Stimulated activated CD8-positive, alpha-beta memory T cell treated with anti-CD3 and anti-CD28 coated beads, Interleukin-7, amount 100 ng/mL, for 48 hours (primary cell): ENCODE measurements around the gene DHX58.

ENCODE experiments used
- DNase-seq, 2 donors: peaks; one replicate each; pipeline ENCODE4 v3.0.0-alpha.2; 2020; ENCODE audit warnings: low read depth in 1 of 2; ENCODE audit errors: extremely low read depth in 1 of 2

The DHX58 gene

GRCh38 chr17:42130310-42130936 lies 17.9 kb upstream of the DHX58 start:
- DNase-seq = no peak

- no peak for DNase-seq
These were observed 16.8 kb upstream of the DHX58 start for GRCh38 chr17:42129109-42129837.

DNA sequence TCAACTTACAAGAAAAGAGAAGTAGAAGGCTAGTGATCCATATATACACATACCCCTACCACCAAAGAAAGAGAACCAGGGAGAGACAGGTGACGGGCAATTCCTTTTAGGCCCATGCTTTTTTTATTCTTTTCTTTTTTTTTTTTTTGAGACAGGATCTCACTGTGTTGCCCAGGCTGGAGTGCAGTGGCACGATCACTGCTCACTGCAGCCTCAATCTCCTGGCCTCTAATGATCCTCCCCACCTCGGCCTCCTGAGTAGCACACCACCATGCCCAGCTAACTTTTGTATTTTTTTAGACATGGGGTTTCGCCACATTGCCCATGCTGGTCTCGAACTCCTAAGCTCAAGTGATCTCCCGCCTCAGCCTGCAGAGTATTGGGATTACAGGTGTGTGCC lies 14.9 kb upstream of the DHX58 start:
- DNase-seq = no peak

- no peak for DNase-seq
These were observed 14.3 kb upstream of the DHX58 start for GRCh38 chr17:42126836-42127235.

DNA sequence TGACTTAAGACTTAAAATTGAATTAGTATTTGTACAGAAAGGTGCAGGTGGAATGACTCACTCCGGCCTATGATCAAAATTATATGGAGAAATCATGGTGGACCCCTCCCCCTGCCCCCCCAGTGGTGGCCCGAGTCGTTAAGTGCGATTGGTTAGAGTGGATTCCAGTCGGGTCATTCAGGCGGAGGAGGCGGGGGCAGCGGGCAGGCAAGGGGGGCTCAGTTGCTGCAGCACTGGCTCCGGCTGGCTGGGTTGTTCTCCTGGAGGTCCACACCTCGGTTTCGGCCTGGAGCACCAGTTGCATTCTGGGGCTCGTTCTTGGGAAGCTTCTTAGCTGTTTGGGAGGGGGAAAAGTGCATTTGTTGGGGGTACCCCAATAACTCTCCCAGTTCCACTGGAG lies 13.1 kb upstream of the DHX58 start:
- no peak for DNase-seq

GRCh38 chr17:42124256-42124655 lies 11.7 kb upstream of the DHX58 start:
- no peak for DNase-seq

GRCh38 chr17:42122371-42123303 lies 10.1 kb upstream of the DHX58 start, which contains the start of gene HSPB9:
Gene HSPB9 (plus strand): TSS chr17:42122804. CDS start chr17:42122851, 47 bp downstream.
- no peak for DNase-seq

- DNase-seq = peak; percentile 53 to 56
These were observed 8.6 kb upstream of the DHX58 start, which contains the start of gene KAT2A for GRCh38 chr17:42120770-42121769. Gene KAT2A (minus strand): TSS chr17:42121367. CDS start chr17:42121304, 63 bp downstream.

DNA sequence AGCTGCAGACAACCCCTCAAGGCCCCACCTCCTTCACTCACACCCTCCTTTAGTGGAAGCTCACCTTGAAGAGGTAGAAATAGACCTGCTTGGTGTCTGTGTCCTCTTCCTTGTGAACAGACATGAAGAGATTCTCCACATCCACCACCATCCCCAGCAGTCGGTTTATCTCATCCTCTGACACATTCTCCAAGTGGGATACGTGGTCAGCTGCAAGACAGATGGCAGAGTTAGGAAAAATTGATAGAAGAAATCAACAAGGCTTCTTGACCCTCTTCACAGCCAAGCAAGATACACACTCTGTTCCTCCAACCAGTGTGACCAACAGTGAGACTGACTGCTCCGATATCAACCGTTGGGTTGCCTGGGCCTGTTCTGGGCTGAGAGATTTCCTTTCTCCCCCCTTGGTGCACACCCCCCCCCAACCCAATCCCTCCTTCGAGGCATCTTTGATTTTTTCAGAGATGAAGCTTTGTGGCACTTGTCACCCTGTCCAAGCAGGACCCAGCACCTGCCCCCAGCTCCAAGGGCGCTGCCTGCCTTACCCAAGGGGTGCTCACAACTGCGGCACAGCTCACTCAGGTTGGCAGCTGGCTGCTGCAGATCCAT lies 7.8 kb upstream of the DHX58 start:
- no peak for DNase-seq

DNA sequence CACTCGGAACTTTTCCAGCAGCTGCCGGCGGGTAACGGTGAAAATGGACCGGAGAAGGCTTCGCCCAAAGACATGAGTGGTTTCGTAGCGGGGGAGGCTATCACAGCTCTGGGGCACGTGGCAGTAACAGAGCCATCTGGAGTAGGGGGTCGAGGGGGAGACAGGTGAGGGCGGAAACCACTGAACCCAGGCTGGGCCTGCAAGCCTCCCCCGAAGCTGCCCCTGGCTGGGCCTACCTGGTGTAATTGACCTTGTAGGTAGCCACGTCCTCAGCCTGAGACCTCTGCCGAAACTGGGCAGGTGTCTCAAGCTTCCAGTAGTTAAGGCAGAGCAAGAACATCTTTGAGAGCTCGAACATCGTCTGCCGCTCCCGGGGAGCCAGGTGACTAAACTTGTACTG lies 6.8 kb upstream of the DHX58 start:
- no peak for DNase-seq

DNA sequence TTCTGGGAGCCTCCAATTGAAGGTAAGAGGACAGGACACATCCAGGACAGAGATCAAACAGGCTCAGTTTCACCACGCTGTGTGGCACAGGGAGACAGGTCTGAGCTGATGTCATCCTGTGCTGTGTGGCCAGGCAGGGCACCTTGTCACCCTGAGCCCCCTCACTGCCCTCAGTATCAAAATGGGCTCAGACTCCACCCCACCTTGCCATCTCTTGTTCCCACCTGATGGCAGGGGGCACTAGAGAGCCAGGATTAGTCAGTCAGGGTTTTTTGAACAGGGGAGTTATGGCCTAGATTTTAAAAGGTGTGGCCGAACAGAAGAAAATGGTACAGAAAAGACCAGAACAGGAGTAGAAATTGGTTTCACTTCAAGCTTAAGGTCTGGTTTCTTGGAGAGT lies 6.0 kb upstream of the DHX58 start:
- no peak for DNase-seq

DNA sequence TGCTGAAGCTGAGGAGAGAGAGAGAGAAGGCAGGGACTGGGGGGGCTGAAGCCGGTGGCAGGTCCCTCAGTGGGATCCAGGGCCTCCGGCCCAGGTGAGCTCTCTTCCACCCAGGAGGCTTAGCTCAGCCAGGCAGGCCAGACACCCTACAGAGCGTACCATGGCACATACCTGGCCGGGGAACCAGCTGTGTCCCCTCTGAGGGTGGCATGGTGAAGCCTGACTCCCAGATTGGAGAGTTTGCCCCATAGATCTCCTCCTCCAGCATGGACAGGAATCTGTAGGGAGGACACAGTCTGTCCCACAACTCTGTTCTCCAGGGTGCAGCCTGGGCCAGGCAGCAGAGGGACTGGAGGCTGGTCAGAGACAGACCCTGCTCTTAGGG lies 5.6 kb upstream of the DHX58 start:
- DNase-seq = no peak

DNA sequence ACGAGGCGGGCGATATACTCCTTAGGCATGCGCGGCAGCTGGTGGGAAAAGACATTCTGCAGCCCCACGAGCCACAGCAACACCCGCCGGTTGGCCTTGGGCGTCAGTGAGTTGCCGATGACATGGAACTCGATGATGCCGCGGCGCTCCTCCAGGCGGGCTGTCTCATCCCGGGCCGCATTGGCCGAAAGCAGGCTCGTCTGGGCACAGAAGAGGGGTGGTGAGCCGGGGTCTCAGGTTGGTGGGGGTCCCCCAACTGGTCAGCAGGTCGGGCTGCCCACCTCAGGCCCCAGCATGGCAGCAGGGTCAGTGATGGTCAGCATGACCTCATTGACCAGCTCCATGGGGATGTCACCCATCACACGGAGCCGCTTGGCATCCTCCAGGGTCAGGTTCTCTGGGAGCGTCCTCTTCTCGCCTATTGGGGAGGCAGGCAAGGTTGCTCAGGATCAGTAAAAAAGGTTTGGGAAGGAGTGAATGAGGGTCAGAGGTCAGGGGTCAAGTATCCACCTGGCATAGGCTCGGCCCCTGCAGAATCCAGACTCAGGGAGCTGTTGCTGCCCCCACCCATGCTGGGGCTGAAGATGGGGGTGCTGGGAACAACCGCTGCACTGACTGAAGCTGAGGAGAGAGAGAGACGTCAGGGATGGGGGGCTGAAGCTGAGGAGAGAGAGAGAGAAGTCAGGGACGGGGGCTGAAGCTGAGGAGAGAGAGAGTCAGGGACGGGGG lies 5.0 kb upstream of the DHX58 start:
- DNase-seq = no peak

DNA sequence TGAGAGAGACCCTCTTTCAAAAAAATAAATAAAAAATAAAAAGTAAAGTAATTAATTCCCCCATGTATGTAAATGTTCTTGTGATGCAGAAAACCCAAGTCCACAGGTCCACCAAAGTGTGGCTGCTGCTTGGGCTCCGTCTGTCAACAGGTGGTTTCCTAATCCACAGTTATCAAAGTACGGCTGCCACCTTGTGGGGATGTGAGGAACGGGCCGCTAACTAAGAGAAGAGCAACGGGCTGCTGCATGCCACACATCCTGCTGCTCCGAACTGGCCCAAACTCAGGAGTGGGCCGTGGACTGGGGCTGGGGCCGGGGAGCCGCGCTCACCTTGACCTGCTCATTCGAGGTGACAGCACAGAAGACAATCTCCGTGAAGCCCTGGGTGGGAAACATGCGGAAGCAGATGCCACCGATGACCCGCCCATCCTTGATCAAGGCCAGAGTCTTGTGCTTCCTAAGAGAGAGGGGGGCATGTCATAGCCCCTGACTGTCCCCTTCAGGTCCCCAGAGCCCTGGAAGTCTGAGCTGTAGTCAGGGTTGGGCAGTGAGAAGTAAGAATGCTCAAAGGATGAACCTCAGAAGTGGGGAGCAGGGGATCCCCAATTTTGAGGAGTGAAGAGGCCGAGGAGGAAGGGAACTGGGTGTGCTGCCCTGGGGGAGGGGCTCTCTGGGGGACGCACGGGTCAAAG lies 4.3 kb upstream of the DHX58 start:
- DNase-seq = peak; percentile 42 to 65

DNA sequence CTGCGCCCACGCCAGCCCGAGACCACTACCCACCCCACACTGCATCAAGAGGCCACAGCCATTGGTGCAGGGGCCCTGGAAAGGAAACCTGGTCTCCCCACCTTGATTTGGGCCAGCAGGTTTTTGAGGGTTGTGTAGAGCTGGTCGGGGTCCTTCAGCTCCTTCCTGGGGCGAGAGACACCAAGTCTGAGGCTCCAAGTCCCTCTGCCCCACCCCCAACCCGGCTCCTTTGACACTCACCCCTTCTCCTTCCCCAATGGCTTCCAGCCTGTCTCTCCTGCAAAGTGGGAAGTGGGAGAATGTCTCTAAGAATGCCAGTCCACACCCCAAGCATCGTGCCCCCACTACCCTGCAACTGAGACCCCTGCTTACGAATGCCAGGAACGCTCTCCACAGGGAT lies 1.6 kb upstream of the DHX58 start:
- no peak for DNase-seq

- DNase-seq = no peak
These were observed 967 bp upstream of the DHX58 start for GRCh38 chr17:42113293-42114069.

- no peak for DNase-seq
These were observed 503 bp downstream of the DHX58 start for GRCh38 chr17:42111871-42112551.
